GM18505 (cell line): Measurements from ENCODE around the gene FOXP2.

Experiments
- ATAC-seq: cut with Tn5 transposase; IDR thresholded peaks from one replicate; pipeline ENCODE4 v1.9.1; 2021; ENCODE audit not compliant: unreplicated experiment
- POLR2A ChIP-seq: IDR thresholded peaks from 4 replicates; pipeline ENCODE4 v1.6.1; 2011; ENCODE audit warnings: borderline replicate concordance; ENCODE audit not compliant: insufficient read depth, insufficient read length; ENCODE audit errors: extremely low read depth

Gene FOXP2

DNA sequence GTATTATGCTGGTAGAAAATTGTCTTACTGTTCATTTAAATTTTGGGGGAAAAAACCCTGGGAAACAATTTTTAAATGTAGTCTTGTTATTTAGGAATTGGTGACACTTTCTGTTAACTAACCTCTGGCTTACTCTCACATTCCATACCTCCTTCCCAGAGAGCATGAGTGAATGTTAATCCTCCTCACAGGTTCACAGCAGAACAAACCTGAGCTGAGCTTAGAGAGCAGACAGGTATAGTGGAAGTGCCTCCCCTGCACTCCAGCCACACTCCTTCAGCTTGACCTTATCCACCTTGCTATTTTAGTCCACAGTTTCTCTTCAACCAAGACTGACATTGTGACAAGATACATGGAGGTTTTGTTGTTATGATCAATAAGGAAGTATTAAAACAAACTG lies 235.9 kb downstream of the FOXP2 start:
- no peak for ATAC-seq
- no peak for TF ChIP-seq POLR2A

- no peak for TF ChIP-seq POLR2A
- no peak for ATAC-seq
These were observed 237.4 kb downstream of the FOXP2 start for GRCh38 chr7:114652041-114652440.

- ATAC-seq, result no peak
- no peak for TF ChIP-seq POLR2A
These were observed 238.9 kb downstream of the FOXP2 start for GRCh38 chr7:114653364-114654088.

GRCh38 chr7:114656466-114656865 lies 241.9 kb downstream of the FOXP2 start:
- no peak for ATAC-seq

GRCh38 chr7:114657279-114657678 lies 242.7 kb downstream of the FOXP2 start:
- TF ChIP-seq POLR2A, result no peak
- ATAC-seq, result no peak

More at GRCh38 chr7:114656466-114656865, 241.9 kb downstream of the FOXP2 start:
- no peak for TF ChIP-seq POLR2A

- no peak for ATAC-seq
- no peak for TF ChIP-seq POLR2A
These were observed 243.6 kb downstream of the FOXP2 start for GRCh38 chr7:114658216-114658615.

- no peak for TF ChIP-seq POLR2A
- no peak for ATAC-seq
These were observed 245.0 kb downstream of the FOXP2 start for GRCh38 chr7:114659409-114660125.

- no peak for TF ChIP-seq POLR2A
- no peak for ATAC-seq
These were observed 245.5 kb downstream of the FOXP2 start for GRCh38 chr7:114660126-114660486.

GRCh38 chr7:114660753-114661152 lies 246.1 kb downstream of the FOXP2 start:
- TF ChIP-seq POLR2A, result no peak
- ATAC-seq, result no peak

DNA sequence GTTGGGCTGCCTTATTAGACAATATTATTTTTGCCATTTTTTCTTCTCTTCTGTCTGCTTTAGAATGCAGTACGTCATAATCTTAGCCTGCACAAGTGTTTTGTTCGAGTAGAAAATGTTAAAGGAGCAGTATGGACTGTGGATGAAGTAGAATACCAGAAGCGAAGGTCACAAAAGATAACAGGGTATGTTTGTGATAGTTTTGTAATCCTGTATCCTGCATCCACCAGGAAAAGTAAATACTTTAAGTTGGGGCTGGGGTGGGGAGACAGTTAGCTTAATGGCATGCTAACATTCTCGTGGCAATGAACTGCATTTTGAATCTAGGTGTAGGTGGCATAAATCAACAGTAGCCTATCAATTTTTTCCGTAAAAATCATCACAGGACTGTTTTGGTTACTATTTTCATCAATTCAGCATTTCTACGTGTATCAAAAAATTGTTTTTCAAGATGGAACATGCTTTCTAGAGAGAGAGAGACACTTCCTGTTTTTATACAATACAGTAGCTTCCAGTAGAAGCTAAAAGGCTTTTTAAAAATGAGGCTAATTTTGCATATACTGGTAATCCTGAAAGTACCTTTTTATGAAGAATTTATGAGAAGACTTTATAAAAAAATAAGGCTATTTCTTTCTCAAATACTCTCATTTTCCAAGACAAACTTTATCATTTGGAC lies 247.5 kb downstream of the FOXP2 start:
- ATAC-seq, result no peak
- no peak for TF ChIP-seq POLR2A

GRCh38 chr7:114663502-114663901 lies 248.9 kb downstream of the FOXP2 start:
- TF ChIP-seq POLR2A, result no peak
- no peak for ATAC-seq

- ATAC-seq, result no peak
- TF ChIP-seq POLR2A, result no peak
These were observed 256.1 kb downstream of the FOXP2 start for GRCh38 chr7:114670676-114671075.

GRCh38 chr7:114671563-114672123 lies 257.0 kb downstream of the FOXP2 start:
- no peak for TF ChIP-seq POLR2A
- ATAC-seq, result no peak
